Cardiac muscle cell (in vitro differentiated cells and primary cell): ENCODE measurements around the gene FIG4. TPM values are rescaled to one million over a fixed set of nuclear protein-coding genes. Genes with fewer than 3 reads are reported as not detected.
"Not testable (repeated sequence)": the region's sequence is repeated elsewhere in the genome, so short reads cannot be mapped to it uniquely, and the experiment has no call there.

Experiments used
- DNase-seq, 2 donors: peaks; one replicate each; pipeline versions ENCODE4 v3.0.0 to v3.0.0-alpha.2; 2010 to 2017; ENCODE audit warnings: low read depth in 1 of 2, low spot score in 1 of 2
- H3K27ac ChIP-seq: fragments of 200-600 bp; sonication (generic); 2 replicates; pipeline ENCODE4 v1.5.1; 2016
- H3K27me3 ChIP-seq: fragments of 200-600 bp; sonication (generic); 2 replicates; pipeline ENCODE4 v1.6.0; 2016; ENCODE audit warnings: control low read depth
- H3K36me3 ChIP-seq: fragments of 200-600 bp; sonication (generic); 2 replicates; pipeline ENCODE4 v1.5.1; 2016; ENCODE audit warnings: control low read depth
- H3K4me1 ChIP-seq: fragments of 200-600 bp; sonication (generic); 2 replicates; pipeline ENCODE4 v1.8.1; 2017; ENCODE audit warnings: low read depth, mild to moderate bottlenecking, mixed run types
- H3K4me3 ChIP-seq: fragments of 200-600 bp; sonication (generic); 2 replicates; pipeline ENCODE4 v1.5.1; 2016; ENCODE audit warnings: mild to moderate bottlenecking
- H3K9me3 ChIP-seq: fragments of 200-600 bp; sonication (generic); 2 replicates; pipeline ENCODE4 v1.5.1; 2017; ENCODE audit warnings: low read depth, mild to moderate bottlenecking, control low read depth
- CTCF ChIP-seq: IDR thresholded peaks from 2 replicates; pipeline ENCODE4 v1.5.1; 2012; ENCODE audit warnings: low read depth, mild to moderate bottlenecking, low read length
- polyA plus RNA-seq: library from polyadenylated mRNA; unstranded; fragments of >200 nt; fragmentation: Nextera tagmentation; extraction: Ambion mirVana; gene quantifications from 2 replicates; pipeline ENCODE4 v1.2.1, GENCODE V29; 2016
- total RNA-seq: library from RNA; depleted of rRNA; stranded (reverse); fragments of >200 nt; gene quantifications from 2 replicates; pipeline ENCODE4 v1.2.3, GENCODE V29; 2016

FIG4 gene
- total and polyA plus RNA-seq, 2 experiments from 2014 or later, result 15.8 to 22.0 TPM

- no peak overlapping the region for H3K4me3 ChIP-seq
- no peaks in the 10 kb centered on the region for H3K9me3 ChIP-seq
- no peaks in the 10 kb centered on the region for H3K27me3 ChIP-seq
- TF ChIP-seq CTCF, result no peak
- H3K27ac ChIP-seq, result no peak overlapping the region
- H3K4me1 ChIP-seq, result no peaks in the 10 kb centered on the region
- no peaks in the 10 kb centered on the region for H3K36me3 ChIP-seq
- no peak for DNase-seq
Observed at GRCh38 chr6:109706513-109706912, 15.4 kb downstream of the FIG4 start.

- not testable (repeated sequence) for H3K4me3 ChIP-seq, H3K4me1 ChIP-seq, H3K27ac ChIP-seq, H3K27me3 ChIP-seq, H3K9me3 ChIP-seq, DNase-seq, H3K36me3 ChIP-seq
Observed at GRCh38 chr6:109708099-109708498, 17.0 kb downstream of the FIG4 start.

- no peak overlapping the region for H3K27ac ChIP-seq
- H3K9me3 ChIP-seq, result no peaks in the 10 kb centered on the region
- no peaks in the 10 kb centered on the region for H3K4me1 ChIP-seq
- no peaks in the 10 kb centered on the region for H3K27me3 ChIP-seq
- no peaks in the 10 kb centered on the region for H3K36me3 ChIP-seq
- no peak for DNase-seq
- TF ChIP-seq CTCF, result no peak
- H3K4me3 ChIP-seq, result no peak overlapping the region
Observed at GRCh38 chr6:109713097-109713496, 22.0 kb downstream of the FIG4 start.

- DNase-seq, result no peak
- Histone ChIP-seq H3K4me3 (no peak overlapping the region), H3K27me3 (no peaks in the 10 kb centered on the region), H3K4me1 (no peaks in the 10 kb centered on the region), H3K27ac (no peak overlapping the region), H3K9me3 (no peaks in the 10 kb centered on the region), H3K36me3 (no peaks in the 10 kb centered on the region)
- no peak for TF ChIP-seq CTCF
Observed at GRCh38 chr6:109714166-109714565, 23.1 kb downstream of the FIG4 start.

- H3K4me1 ChIP-seq, result no peaks in the 10 kb centered on the region
- no peaks in the 10 kb centered on the region for H3K27me3 ChIP-seq
- no peaks in the 10 kb centered on the region for H3K36me3 ChIP-seq
- no peaks in the 10 kb centered on the region for H3K9me3 ChIP-seq
- H3K4me3 ChIP-seq, result no peak overlapping the region
- H3K27ac ChIP-seq, result no peak overlapping the region
- TF ChIP-seq CTCF, result no peak
- DNase-seq, result no peak
Observed at GRCh38 chr6:109714611-109715010, 23.5 kb downstream of the FIG4 start.

GRCh38 chr6:109715616-109716015, 24.5 kb downstream of the FIG4 start:
- Histone ChIP-seq H3K27ac (no peak overlapping the region), H3K4me3 (no peak overlapping the region), H3K36me3 (no peaks in the 10 kb centered on the region), H3K27me3 (no peaks in the 10 kb centered on the region), H3K9me3 (no peaks in the 10 kb centered on the region), H3K4me1 (no peaks in the 10 kb centered on the region)
- peak in 1 of 2 donors; percentile 17 for DNase-seq
- TF ChIP-seq CTCF, result no peak
